Stimulated activated CD8-positive, alpha-beta memory T cell treated with anti-CD3 and anti-CD28 coated beads, Interleukin-12 subunit alpha, Interleukin-12 subunit beta, amount 100 ng/mL, for 24 hours (primary cell): ENCODE data around the gene MAP7D2.

Source experiments
- DNase-seq: peaks from one replicate; pipeline ENCODE4 v3.0.0-alpha.2; 2020; ENCODE audit errors: extremely low read depth

MAP7D2 gene

DNA sequence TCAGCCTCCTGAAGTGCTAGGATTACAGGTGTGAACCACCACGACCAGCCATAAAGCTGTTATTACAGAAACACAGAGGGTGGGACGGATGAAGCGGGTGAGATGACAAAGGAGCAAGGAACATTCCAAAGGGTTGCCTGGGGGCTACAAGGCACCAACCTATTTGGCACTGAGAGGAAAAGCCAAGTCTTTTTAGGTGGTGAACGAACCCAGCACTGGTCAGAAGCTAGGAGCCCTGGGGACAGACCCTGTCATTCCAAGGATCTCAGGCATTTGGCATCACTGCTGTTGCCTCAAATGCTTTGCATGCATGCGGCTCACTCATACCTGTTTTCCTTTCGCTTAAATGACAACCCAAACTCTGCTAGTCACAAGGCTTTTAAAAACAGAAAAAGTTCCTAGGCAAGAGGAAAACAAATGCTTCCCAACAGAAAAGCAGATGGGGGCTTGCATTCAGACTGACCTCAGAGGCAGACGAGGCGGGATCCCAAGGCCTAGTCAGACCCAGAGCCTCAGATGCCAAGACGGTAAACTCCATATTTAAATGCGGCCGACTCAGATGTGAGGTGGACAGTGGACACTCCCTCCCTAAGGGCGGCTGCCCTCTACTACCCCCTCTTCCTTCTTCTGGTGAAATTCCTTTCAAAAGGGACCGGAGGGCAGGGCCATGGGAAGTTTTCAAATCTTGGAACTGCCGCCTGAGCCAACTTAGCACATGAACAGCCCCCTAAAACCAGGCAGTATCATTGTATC lies 4.5 kb downstream of the MAP7D2 start:
- DNase-seq = no peak

DNA sequence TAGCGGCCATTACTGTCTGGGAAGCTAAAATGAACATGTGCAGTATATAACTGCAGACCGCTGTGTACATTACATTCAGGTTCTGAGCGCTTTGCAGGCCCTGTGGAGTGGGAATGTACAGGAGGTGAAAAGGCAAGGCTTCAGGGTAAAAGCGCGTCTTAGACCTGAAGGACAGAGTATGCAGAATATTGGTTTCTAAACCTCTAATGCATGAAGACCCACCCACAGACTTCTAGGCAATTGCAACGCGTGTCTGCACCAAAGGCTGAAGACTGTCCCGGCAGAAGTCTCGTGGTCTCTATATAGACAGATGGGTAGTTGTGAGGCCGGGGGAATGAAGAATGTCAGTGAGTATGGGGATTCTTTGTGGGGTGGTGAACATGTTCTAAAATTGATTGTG lies 5.4 kb downstream of the MAP7D2 start:
- DNase-seq = no peak

DNA sequence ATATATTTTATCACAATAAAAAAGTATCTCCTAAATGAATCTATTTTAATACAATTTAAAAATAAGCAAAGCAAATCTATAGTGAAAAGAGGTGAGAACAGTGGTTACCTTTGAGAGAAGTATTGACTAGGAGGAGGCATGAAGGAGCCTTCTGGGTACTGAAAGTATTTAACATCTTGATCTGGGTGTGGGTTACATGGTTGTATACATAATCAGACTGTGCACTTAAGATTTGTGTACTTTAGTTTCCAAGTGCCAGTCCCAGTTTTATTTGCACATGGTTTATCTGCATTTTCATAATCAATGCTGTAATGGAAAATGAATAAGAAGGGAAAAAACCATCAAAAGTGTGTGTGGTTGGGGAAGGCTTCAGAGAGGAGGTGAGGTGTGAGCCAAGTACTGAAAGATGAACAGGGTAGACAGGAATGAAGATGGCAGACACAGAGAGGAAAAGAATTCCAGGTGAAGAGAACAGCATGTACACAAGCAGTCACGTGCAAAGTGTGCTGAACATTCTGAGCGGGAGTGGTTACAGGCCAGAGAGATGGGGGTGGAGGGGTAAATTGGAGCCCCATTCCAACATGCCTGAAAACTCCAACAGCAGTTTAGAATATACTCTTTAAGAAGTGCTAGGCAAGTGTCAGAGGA lies 14.6 kb downstream of the MAP7D2 start:
- DNase-seq = no peak

DNA sequence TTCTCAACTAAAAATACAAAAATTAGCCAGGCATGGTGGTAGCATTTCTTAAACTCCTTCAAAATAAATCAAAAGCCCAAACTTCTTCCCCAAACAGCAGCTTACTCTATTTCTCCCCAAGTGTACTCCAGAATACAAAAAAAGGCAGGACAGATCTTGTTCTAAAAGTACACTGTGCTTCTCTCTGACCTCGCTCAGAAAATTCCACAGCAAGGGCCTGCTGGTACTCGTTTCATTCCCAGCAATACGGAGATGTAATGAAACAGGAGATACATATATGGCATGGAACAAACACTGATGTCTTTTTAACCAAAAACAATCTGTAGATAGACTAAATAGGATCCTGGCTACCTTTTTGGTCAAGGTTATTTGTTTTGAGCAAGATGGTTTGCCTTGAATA lies 25.2 kb downstream of the MAP7D2 start:
- no peak for DNase-seq

DNA sequence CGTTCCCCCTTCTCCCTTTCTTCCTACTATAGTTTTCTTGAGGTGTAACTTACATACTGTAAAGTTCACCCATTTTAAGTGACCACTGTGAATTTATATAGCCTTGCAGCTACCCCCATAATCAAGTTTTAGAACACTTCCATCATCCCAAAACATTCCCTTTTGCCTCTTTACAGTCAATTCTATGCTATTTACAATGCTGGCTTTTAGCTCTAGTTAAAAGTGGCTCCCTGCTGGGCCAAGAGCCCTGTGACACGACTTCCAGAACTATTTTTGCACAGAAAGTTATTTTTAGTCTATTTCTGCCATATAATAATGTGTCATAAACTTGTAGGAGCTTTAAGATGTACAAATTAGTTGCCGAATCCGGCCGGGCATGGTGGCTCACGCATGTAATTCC lies 26.9 kb downstream of the MAP7D2 start:
- DNase-seq = no peak

DNA sequence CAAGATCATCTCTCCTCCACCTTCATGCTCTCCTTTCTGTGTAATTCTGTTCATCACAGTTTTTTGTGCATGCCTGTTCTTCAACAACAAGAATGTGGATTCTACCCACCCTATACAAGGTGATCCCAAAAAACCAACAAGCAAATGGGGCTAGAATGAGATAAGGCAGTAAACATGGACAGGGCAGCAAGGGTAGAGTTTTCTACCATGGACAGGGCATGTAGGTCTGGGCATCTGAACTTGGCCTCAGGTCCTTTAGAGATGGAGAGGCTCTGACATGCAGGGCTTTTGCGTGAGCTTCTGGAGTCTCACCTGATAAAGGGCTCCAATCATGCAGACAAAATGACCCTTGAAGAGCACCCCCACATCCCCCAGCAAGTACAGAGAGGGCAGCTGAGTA lies 36.4 kb downstream of the MAP7D2 start:
- DNase-seq = no peak

DNA sequence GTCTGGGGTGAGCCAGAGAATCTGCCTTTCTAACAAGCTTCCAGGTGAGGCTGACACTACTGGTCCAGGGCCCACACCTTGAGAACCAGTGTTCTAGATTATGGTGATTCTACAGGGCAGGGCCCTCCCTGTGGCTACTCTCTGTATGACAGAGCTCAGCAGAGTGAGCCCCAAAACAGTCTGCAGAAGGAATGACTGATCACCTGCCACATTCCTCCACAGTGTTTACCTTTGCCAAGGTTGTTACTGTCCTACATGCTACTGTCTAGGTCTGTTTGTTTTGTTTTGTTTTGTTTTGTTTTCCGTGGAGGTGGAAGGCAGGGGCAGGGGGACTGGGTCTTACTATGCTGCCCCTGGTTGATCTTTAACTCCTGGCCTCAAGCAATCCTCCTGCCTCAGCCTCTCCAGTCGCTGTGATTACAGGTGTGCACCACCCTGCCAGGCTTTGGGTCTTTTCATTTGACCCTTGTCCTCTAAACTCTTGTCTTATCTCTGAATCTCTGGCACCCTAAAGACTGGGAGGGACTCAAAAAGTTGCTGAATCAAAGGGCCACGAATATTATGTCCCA lies 45.1 kb downstream of the MAP7D2 start:
- DNase-seq = no peak

DNA sequence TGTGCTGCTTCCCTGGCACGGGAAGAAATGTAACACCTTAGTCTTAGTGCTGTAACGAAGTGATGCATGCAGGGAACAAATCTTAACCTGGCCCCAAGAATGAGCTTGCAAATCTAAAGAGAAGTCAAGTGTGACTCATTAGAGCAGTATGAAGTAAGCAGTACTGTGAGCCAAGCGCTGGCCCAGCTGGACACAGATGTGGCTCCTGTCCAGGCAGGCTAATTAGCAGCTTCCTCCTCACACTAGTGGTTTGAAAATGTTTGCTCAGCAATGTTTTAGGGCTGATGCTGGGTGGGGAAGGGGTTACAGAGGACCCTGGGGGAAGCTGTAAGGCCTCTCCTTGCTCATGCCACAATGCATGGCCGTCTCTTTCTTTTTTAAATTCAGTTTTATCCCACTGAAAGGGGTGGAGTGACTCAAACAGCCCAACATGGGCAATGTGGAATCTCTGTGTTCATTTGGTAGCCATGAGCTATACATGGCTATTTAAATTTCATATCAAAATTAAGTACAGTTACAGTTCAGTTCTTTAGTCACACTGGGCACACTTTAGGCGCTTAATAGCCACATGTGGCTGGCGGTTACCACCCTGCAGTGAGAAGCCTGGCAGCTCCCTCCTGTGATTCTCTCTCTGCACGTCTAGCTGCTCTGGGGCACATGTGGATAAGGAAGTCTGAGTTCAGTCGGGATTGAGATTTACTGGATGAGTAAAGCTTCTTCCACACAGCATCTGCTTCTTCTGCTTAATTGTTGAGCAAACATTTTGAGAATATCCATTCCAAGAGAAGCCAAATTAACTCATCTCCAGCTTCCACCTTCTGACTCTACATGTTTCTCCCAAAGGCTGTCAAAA lies 48.8 kb downstream of the MAP7D2 start:
- no peak for DNase-seq

DNA sequence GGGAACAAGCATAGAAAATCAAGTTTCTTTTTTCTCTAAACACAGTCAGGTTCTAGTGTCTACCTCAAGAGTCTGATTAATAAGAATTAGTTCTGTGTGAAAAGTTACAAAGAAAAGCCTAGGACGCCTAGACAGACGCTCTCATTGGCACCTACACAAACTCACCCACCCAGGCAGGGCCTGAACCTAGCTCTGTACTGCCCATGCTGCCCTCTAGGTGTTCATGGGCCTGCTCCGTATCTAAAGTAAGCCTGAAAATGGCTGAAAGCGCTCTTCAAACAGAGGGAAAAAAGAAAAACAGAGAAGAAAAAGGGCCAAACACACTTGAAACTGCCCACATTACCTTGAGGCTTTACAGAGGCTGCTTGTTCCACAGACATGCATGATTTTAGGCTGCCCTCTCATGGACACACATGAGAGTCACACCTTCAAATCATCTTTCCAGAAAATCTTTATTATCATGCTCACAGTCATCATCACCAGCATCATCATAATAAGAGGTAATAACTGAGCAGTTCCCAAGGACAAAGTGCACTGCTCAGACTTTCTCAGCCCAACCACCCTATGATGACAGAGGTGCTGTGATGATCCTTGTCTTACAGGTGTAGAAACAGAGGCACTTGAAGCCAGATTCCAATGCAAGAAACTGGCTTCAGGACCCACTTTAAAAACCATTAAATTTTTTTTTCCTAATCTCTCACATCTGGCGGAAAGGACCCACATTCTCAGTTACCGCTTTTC lies 49.6 kb downstream of the MAP7D2 start:
- no peak for DNase-seq

DNA sequence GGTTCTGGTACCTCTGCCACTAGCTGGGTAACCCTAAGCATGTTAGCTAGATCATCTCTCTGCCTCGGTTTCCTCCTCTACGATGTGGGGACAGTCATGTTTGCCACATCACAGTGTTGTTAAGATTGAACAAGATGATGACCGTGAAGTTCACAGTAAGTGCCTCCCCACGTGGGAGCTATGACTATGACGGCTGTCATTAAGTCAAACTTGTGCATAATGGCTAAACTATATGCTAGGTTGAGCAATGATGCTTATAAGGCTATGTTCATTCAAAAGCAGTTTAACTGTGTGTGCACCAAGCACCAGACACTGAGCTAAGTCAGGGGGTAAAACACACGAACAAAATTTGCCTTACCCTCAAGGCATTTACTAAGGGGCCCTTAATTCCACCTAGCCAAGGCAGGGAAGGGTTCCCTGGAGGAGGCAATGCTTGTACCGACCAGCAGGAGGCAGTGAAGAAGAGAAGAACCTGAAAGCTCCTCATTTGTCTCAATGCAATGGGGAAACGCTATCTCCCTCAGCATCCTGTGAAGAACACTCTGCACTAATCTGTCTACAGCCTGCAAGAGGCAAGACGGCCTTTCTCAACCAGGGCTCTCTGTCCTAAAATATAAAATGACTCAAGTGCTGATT lies 52.9 kb downstream of the MAP7D2 start:
- no peak for DNase-seq

DNA sequence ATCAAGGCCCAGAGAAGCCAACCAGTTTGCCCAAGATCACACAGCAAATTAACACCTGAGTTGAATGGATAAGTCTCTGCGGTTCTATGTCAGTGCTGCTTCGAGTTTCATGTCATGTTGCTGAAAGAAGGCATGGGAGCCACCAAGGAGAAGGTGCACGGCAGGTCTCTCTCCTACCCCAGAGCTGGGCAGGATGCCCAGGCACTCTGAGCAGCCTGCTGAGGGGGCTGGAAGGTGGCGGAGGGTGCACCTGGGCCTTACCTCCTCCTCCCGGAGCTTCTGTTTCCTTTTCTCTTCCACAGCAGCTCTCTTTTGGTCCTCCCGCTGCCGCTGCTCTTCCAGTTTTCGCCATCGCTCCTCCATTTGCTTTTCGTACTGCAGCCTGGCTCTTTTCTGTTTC lies 53.6 kb downstream of the MAP7D2 start:
- no peak for DNase-seq

DNA sequence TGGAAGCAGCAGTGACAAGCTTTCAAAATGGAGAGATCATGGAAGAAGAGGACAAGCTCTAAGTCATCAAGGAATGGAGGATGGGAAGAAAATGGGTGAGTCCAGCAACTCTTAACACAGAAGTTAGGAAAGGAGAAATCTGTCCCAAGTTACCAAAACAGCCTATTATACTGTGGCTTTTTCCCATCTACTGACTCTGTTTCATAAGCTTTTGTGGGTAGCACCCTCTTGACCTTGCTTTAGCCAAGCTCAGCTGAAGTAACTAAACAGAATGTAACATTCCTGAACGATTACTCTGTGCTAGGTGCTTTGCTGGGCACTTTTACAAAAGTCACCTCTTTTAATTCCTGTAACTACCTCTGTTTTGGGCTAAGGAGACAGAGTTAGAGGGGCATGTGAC lies 54.9 kb downstream of the MAP7D2 start:
- no peak for DNase-seq

DNA sequence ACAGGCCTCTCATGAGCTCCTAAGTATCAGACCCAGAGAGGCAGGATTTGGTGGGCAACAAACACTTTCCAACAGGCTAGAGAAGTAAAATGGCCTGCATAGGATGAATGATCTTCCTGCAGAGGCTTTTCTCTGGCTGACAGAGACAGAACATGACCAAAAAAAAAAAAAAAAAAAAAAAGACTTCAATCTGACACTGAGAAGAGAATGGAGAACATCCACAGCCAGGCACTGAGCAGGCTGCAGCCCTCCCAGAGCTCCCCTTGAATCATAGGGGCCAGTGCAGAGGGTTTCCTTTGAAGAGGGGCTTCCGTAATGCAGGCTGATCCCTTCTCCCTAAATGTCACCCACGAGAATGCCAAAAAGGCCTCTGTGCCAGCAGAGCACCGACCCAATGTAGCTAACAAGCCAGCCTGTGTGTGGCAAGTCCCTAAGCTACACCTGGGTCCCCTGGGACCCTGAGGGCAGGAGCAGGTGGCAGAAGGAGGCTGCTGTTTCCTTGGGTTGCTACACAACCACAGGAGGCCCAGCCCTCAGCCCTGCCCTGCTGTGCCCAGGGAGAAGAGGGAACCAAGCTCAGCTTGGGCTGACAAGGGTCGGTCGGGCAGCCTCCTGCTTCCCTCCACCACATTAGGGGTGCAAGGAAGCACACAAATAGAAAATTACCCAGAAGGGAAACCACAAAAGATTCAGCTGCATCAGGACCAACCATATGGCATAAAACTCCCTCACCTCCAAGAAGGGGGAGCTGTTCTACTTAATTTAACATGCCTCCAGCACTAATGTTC lies 55.6 kb downstream of the MAP7D2 start:
- DNase-seq = no peak

DNA sequence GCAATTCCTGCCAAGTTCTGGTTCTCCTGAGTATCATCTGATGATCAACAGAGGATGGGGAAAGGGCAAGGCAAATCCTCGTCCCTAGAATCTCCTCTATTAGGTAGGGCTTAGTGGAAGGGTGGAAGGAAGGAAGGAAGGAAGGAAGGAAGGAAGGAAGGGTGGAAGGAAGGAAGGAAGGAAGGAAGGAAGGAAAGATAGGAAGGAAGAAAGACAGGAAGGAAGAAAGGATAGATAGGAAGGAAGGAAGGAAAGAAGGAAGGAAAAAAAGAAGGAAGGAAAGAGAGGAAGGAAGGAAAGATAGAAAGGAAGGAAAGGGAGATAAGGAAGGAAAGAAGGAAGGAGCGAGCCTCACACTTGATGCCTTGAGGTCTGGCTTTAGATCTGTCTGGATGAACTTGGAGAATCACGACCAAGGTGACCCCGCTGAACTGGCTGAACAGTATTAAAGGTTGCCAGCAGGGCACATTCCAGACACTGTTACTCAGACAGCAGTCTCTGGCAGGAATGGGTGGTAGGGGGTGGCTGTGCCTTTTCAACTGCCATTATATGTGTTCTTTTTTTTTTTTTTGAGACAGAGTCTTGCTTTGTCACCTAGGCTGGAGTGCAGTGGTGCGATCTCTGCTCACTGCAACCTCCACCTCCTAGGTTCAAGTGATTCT lies 57.1 kb downstream of the MAP7D2 start:
- DNase-seq = no peak

DNA sequence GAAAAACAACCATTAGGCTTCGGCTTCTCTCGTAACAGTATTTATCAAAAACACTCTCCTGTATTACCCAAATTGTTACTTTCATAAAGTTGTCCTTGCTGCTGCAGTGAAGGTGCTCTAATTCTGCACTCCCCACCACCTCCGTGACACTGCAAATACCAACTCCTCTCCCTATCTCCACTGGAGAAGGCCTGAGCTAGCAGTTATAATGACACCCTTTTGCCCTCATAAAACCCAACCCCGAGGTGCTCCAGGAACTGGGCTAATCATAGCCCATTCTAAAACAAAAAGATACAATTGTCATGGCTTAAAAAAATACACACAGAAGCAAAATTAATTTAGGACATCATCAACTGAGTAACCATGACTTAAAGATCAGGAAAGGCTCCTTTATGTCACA lies 59.2 kb downstream of the MAP7D2 start:
- no peak for DNase-seq

DNA sequence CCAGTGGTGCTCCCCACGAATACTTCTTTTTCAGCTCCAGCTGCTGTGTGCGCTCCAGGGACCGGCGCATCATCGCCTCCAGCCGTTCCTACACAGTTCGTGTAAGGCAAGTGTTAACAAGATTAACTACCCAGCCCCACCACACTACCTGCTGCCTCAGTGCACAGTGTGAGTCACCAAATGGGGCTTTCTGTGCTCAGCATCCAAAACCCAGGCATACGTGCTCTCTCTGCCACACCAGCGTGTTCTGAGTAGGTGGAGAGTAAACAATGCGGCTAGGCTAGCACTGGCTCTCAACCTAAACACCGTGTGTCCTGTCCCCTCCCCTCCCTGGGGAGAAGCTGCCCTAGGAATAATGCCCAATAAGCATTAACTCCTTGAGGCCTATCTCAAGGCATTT lies 60.0 kb downstream of the MAP7D2 start:
- DNase-seq = no peak

DNA sequence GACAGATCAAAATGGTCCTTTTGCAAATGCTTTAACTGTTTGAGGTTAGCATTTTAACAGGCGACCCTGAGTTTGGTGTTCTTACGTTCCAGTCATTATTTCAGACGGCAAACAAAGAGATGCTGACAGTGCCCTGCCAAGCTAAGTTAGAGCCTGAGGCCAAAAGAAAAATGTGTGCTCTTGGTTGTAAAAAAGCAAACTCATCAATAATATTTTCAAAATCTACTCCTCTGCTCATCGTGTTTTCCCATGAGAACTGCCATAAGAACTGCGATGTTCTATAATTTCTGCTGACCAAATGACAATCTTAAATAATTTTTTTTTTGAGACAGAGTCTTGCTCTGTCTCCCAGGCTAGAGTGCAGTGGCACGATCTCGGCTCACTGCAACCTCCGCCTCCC lies 63.2 kb downstream of the MAP7D2 start:
- no peak for DNase-seq

DNA sequence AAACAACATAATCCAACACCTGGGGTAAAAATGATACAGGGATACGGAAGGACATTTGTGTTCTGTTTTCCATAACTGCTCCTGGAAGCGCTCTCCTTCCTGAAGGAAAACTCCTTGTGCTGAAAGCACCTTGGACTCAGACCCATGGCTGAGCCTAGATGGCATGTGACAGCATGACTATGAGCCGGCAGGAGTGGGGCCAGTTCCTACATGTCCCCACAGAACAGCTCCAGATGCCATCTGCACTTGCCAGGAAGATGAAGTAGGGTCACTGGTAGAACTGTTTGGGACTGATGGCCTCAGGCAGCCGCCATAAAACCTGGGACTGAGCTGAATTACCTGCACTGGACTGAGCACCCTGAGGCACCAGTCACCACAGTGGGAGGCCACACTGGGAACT lies 69.8 kb downstream of the MAP7D2 start:
- no peak for DNase-seq

DNA sequence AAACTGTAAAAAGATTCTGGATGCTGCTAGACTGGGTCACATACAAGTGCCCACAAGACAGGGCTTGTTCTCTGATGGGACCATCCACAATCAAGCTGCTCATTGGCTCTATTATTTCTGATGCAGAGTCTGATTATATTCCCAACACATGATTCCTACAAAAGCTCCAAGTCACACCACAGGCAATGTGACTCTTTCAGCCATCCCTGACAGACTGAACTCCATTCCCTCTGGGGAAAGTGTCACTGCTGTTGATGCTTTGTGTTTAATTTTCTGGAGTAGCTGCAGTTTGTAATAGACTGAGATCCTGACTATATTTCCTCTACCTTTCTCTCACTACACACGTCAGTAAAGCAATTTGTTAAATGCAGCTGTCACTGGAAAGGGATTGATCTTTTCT lies 70.5 kb downstream of the MAP7D2 start:
- no peak for DNase-seq

DNA sequence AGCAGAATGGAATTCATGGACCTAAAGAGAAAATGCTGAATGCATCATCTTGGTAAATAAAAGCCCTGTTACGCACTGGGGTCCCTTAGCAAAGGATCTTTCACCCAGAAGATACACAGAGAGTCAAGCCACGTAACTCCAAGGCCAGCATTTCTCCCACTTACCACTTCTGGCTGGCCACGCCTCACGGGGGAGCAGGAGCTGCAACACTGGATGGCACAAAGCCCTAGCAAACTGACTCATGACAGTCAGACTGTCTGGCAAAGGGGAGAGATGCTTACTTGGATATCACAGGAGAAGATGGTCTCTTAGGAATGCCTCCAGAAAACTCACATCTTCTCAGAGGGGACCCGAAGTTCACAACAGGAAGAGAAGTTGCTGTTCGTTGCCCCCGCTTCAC lies 74.5 kb downstream of the MAP7D2 start:
- no peak for DNase-seq
